Erythroblast (primary cell): ENCODE data around the gene FGFBP1.

Source experiments
- GATA1 ChIP-seq: IDR thresholded peaks from 2 replicates; pipeline ENCODE4 v1.6.1; 2011; ENCODE audit warnings: low read depth, mild to moderate bottlenecking, control low read depth, low read length, moderate library complexity
- POLR2A ChIP-seq: IDR thresholded peaks from 2 replicates; pipeline ENCODE4 v1.6.1; 2011; ENCODE audit warnings: mild to moderate bottlenecking, low read length

- TF ChIP-seq POLR2A (no peak), GATA1 (no peak)
Measured at GRCh38 chr4:15986907-15987306, 48.4 kb upstream of the FGFBP1 start.
